CD14-positive monocyte (primary cell): ENCODE data around the gene TMEM169. TPM values are rescaled to one million over a fixed set of nuclear protein-coding genes. Genes with fewer than 3 reads are reported as not detected.
"Not testable (repeated sequence)": the region's sequence is repeated elsewhere in the genome, so short reads cannot be mapped to it uniquely, and the experiment has no call there.

Source experiments
- DNase-seq, 3 donors: peaks; one replicate each; pipeline ENCODE4 v3.0.0-alpha.2; 2011 to 2022
- H2AFZ ChIP-seq: 2 replicates; pipeline ENCODE4 v1.6.0; 2012; ENCODE audit warnings: mild to moderate bottlenecking, low read depth, low read length, inconsistent platforms; ENCODE audit not compliant: insufficient read depth, poor library complexity, severe bottlenecking
- H3K27ac ChIP-seq, 2 donors: 1 replicate in 1 of 2; 2 replicates in 1 of 2; pipeline ENCODE4 v1.5.1; 2012 to 2013; ENCODE audit warnings: low read length in 2 of 2, control low read depth in 1 of 2, inconsistent platforms in 1 of 2, low read depth in 1 of 2, mild to moderate bottlenecking in 1 of 2
- H3K27me3 ChIP-seq, 2 donors: one replicate each; pipeline versions ENCODE4 v1.6.0 to v1.6.1; 2011 to 2013; ENCODE audit warnings: low read length in 2 of 2; ENCODE audit not compliant: control insufficient read depth in 2 of 2, insufficient read depth in 2 of 2
- H3K36me3 ChIP-seq, 2 donors: replicated peaks in 1 of 2; 1 replicate in 1 of 2; 2 replicates in 1 of 2; pipeline versions ENCODE4 v1.5.1 to v1.6.1; 2012 to 2013; ENCODE audit warnings: low read length in 2 of 2, control low read depth in 1 of 2, inconsistent platforms in 1 of 2, mild to moderate bottlenecking in 1 of 2; ENCODE audit not compliant: insufficient read depth in 2 of 2, control insufficient read depth in 1 of 2
- H3K4me1 ChIP-seq, 2 donors: 1 replicate in 1 of 2; 2 replicates in 1 of 2; pipeline versions ENCODE4 v1.5.1 to v1.6.1; 2012 to 2013; ENCODE audit warnings: low read length in 2 of 2, control low read depth in 1 of 2, inconsistent platforms in 1 of 2, mild to moderate bottlenecking in 1 of 2, moderate library complexity in 1 of 2; ENCODE audit not compliant: insufficient read depth in 2 of 2, control insufficient read depth in 1 of 2
- H3K4me2 ChIP-seq: replicated peaks from 2 replicates; pipeline ENCODE3; 2012; ENCODE audit warnings: low read length, moderate library complexity, mild to moderate bottlenecking; ENCODE audit not compliant: poor library complexity, severe bottlenecking; ENCODE audit errors: extremely low read depth
- H3K4me3 ChIP-seq, 3 experiments: fragments of 200-600 bp in 1 of 3; sonication (generic) in 1 of 3; replicated peaks in 1 of 3; 1 replicate in 2 of 3; 2 replicates in 1 of 3; pipeline ENCODE4 v1.5.1; 2011 to 2013; ENCODE audit warnings: low read length in 3 of 3, mild to moderate bottlenecking in 3 of 3, control low read depth in 2 of 3, low read depth in 2 of 3, inconsistent platforms in 1 of 3, moderate library complexity in 1 of 3
- H3K79me2 ChIP-seq: 2 replicates; pipeline ENCODE4 v1.6.0; 2012; ENCODE audit warnings: mild to moderate bottlenecking, control low read depth, inconsistent platforms, low read length, moderate library complexity; ENCODE audit not compliant: insufficient read depth
- H3K9ac ChIP-seq: 2 replicates; pipeline ENCODE4 v1.6.0; 2017; ENCODE audit warnings: low read length, mild to moderate bottlenecking; ENCODE audit not compliant: insufficient read depth, poor library complexity, severe bottlenecking
- H3K9me3 ChIP-seq, 2 donors: replicated peaks in 1 of 2; 1 replicate in 1 of 2; 2 replicates in 1 of 2; pipeline versions ENCODE4 v1.5.1 to v1.6.1; 2012 to 2013; ENCODE audit warnings: low read length in 2 of 2, control low read depth in 1 of 2; ENCODE audit not compliant: control insufficient read depth in 1 of 2, insufficient read depth in 1 of 2
- H4K20me1 ChIP-seq: 2 replicates; pipeline ENCODE4 v1.6.0; 2012; ENCODE audit warnings: mild to moderate bottlenecking, low read length, control low read depth, moderate library complexity; ENCODE audit not compliant: insufficient read depth
- H3K27ac Mint-ChIP-seq, 7 donors: one replicate each; pipeline ENCODE4 v1.8.0; 2020; ENCODE audit warnings: mild to moderate bottlenecking in 7 of 7, mixed read lengths in 7 of 7, moderate library complexity in 6 of 7, inconsistent platforms in 2 of 7
- H3K27me3 Mint-ChIP-seq, 3 donors: one replicate each; pipeline ENCODE4 v1.8.0; 2021 to 2022; ENCODE audit warnings: low read depth in 3 of 3, mild to moderate bottlenecking in 3 of 3, mixed read lengths in 3 of 3, moderate library complexity in 3 of 3, inconsistent platforms in 1 of 3
- H3K36me3 Mint-ChIP-seq, 2 donors: one replicate each; pipeline ENCODE4 v1.8.0; 2020; ENCODE audit warnings: mixed read lengths in 2 of 2, inconsistent platforms in 1 of 2, mild to moderate bottlenecking in 1 of 2
- H3K4me1 Mint-ChIP-seq: one replicate; pipeline ENCODE4 v1.8.0; 2020; ENCODE audit warnings: mild to moderate bottlenecking, mixed read lengths
- H3K4me3 Mint-ChIP-seq, 2 donors: one replicate each; pipeline ENCODE4 v1.8.0; 2020; ENCODE audit warnings: mild to moderate bottlenecking in 2 of 2, mixed read lengths in 2 of 2, moderate library complexity in 1 of 2
- H3K9me3 Mint-ChIP-seq, 7 donors: one replicate each; pipeline ENCODE4 v1.8.0; 2020 to 2022; ENCODE audit warnings: mixed read lengths in 7 of 7, mild to moderate bottlenecking in 6 of 7, moderate library complexity in 6 of 7, inconsistent platforms in 2 of 7
- CTCF ChIP-seq: fragments of 200-600 bp; IDR thresholded peaks from one replicate; pipeline ENCODE4 v1.8.0; 2022; ENCODE audit warnings: antibody characterized with exemption, mild to moderate bottlenecking
- WGBS: methylation state at CpG from one replicate; pipeline ENCODE4 v1.1.5; 2013; ENCODE audit warnings: missing lambda C conversion rate; ENCODE audit not compliant: insufficient coverage; 5-methylcytosine and 5-hydroxymethylcytosine counted together
- intact Hi-C, 2 donors: fragments of 100-400 bp; cut with micrococcal nuclease; formaldehyde crosslinking; loops; one replicate each; pipeline versions ENCODE4 v1.15.0 to v1.15.1; 2023
- polyA plus RNA-seq, 3 donors: library from polyadenylated mRNA; depleted of rRNA in 1 of 3; unstranded in 2 of 3; stranded (reverse) in 1 of 3; fragments of 300-500 nt in 2 of 3; fragments of >200 nt in 1 of 3; fragmentation: Illumina TruSeq in 2 of 3; gene quantifications; 1 replicate in 2 of 3; 2 replicates in 1 of 3; pipeline ENCODE4 v1.2.3, GENCODE V29; 2012 to 2021

The TMEM169 gene
- polyA plus RNA-seq, 3 donors, result 0.24 to 0.92 (median 0.74) TPM

- Histone ChIP-seq H2AFZ (no peak overlapping the region), H3K4me2 (no peak overlapping the region), H3K79me2 (peaks cover 16% of the 10 kb centered on the region), H4K20me1 (peaks cover 72% of the 10 kb centered on the region), H3K27me3 (no peaks in the 10 kb centered on the region), H3K27ac (no peak overlapping the region), H3K4me3 (no peak overlapping the region), H3K9ac (no peak overlapping the region), H3K9me3 (no peaks in the 10 kb centered on the region), H3K36me3 (peaks cover 96 to 100% of the 10 kb centered on the region in 2 donors), H3K4me1 (no peaks in the 10 kb centered on the region)
- TF ChIP-seq CTCF, result peak; percentile 42
- H3K27me3 Mint-ChIP-seq, result no peaks in the 10 kb centered on the region
- no peaks in the 10 kb centered on the region for H3K9me3 Mint-ChIP-seq
- intact Hi-C loops, result no loop called here
- H3K36me3 Mint-ChIP-seq, result peaks cover 47 to 76% of the 10 kb centered on the region in 2 donors
- DNase-seq, result peak in 2 of 3 donors; percentile 12 to 14
- H3K4me1 Mint-ChIP-seq, result no peaks in the 10 kb centered on the region
- no peak overlapping the region for H3K27ac Mint-ChIP-seq
- no peak overlapping the region for H3K4me3 Mint-ChIP-seq
Measured at GRCh38 chr2:216139884-216140283, 58.2 kb downstream of the TMEM169 start.

- not testable (repeated sequence) for H3K27ac Mint-ChIP-seq
Measured at GRCh38 chr2:216141516-216141915, 59.8 kb downstream of the TMEM169 start.

More at GRCh38 chr2:216141516-216141915, 59.8 kb downstream of the TMEM169 start:
- H2AFZ ChIP-seq, H3K4me1 Mint-ChIP-seq, H3K9me3 Mint-ChIP-seq, intact Hi-C loops, H3K27me3 ChIP-seq, H3K4me2 ChIP-seq, H3K9ac ChIP-seq, H3K27ac ChIP-seq, DNase-seq, H3K4me3 Mint-ChIP-seq, H3K9me3 ChIP-seq, H3K4me3 ChIP-seq, H3K27me3 Mint-ChIP-seq, H3K4me1 ChIP-seq: not testable (repeated sequence)
- peaks cover 31 to 61% of the 10 kb centered on the region in 2 donors for H3K36me3 Mint-ChIP-seq
- 100% methylated on average over 3 of the region's 4 CpGs for whole genome bisulfite sequencing
- Histone ChIP-seq H4K20me1 (peaks cover 82% of the 10 kb centered on the region), H3K36me3 (peaks cover 98 to 100% of the 10 kb centered on the region in 2 donors), H3K79me2 (peaks cover 17% of the 10 kb centered on the region)
